HL-60/S4 (cell line): ENCODE results near the gene IL4I1.

Source experiments
- in situ Hi-C: fragments of 300-500 bp; cut with MboI; formaldehyde crosslinking; loops from 2 replicates; pipeline ENCODE4 v1.14.3; 2022; ENCODE audit warnings: low sequenced_read_pairs

The IL4I1 gene

DNA sequence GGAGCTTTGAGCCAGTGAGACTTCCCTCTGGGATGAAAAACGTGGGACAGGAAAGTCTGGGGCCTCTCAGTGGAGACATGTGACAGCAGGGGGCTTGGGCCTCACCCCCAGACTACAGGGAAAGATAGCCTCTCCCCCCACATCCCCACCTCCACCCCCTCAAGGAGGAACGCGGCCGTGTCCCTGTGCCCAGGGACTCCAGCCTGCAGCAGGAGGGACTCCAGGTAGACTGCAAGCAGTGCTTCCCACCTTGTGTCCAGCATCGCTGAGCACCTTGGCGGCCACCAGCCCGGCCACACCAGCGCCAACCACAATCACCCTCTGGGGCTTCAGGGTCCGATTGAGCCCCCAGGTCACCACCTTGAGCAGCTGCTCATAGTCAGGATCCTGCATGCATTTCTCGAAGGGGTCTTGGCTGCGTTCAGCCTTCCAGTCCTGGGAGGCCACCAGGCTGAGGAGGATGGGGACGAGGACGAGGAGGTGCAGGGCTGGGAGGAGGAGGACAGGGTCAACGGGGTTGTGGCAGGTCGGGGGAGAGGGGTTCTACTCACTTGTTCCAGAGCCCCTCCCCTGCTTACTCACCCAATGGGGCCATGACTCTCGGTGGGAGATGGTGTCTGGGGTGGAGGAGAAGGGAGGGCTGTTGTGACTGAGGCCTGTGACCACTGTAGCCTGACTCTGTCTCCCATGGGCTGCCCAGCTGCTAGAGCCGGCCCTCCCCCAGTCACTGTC, 955 bp downstream of the IL4I1 start:
- in situ Hi-C loops: no loop called here

DNA sequence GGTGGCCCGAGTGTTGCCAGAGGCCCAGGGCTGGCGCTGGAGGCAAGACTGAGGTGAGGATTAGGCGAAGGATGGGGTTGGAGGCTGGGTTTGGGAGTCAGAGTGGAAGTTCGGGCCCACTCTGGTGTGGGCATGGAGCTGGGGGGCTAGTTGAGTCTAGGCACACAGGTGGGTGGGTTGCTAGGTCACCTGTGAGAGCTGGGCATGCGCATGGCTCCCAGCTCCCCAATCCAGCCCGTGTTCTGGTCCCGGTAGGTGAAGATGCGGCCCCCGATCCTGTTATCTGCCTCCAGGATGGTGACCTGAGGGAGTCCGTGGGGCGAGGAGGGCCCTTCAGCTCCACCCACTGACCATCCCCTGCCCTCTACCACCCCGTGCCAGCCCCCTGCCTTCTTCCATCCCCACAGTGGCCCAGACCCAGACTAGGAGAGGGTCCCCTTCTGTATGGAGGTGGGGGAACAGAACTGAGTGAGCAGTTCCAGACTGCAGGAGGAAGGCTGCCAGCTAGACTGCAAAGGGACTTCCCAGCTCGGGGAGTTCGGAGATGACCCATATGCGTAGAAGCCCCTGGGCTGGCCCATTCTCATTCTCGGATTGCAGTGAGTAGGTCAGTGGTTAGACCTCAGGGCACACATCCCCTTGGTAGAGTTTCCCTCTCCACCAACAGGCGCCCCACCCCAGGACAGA, 1.7 kb downstream of the IL4I1 start:
- in situ Hi-C loops: no loop called here

DNA sequence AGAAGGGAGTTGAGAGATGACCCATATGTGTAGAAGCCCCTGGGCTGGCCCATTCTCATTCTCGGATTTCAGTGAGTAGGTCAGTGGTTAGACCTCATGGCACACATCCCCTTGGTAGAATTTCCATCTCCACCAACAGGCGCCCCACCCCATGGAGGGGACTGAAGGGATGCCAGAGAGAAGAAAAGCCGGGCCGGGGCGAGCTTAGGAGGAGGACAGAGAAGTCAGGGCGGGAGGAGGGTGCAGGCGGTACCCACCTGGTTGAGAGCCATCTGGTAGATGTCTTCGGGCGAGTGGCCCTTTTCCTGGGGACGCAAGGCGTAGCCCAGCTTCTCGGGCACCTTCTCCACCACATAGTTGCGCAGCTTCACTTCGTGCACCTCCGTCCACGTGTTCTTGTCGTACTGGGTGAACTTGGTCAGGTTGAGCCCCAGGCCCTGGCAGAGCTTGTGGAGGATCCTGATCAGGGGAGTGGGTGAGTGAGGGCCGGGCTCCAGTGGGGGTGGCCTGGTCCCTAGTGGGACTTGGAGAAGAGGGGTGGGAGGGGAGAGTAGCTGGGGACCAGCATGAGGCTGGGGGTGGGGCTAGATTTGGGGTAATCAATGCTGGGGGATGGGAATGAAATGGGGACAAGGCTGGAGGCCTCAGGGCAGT, 2.5 kb downstream of the IL4I1 start:
- in situ Hi-C loops: no loop called here

DNA sequence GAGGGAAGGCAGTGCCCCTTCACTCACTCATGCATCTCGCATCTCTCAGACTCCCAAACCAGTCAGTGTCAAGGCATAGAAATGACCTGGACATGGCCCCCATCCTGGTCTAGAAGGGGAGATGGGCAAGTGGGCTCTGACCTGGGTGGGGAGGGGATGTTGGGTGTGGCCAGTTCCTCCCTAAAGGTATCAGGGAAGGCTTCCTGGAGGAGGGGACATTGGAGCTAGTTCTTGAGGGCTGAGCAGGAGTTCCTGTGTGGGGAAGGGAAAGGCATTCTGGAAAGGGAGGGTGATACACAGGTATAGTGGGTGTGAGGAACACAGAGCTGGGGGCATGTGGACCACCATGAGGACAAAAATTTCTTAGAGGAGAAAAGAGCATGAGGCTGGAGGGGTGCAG, 4.0 kb downstream of the IL4I1 start:
- in situ Hi-C loops: no loop called here

DNA sequence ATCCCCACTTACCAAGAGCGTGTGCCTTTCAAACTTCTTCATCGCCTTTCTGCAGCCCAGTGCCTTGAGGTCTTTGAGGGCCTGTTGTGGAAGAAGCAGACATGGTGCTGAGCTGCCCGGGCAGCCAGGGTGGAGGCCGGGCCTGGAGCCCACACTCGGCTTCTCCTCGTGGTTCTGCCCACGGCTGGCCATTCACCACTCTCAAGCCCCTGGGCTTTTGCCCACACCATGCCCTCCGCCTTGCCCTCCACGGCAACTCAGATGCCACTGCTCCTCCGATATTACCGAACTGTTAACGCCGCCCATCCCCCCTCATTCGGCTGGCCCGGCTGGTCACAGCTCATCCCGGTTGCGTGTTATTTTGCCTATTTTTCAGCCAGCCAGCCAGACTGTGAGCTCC, 5.3 kb downstream of the IL4I1 start:
- in situ Hi-C loops: no loop called here

DNA sequence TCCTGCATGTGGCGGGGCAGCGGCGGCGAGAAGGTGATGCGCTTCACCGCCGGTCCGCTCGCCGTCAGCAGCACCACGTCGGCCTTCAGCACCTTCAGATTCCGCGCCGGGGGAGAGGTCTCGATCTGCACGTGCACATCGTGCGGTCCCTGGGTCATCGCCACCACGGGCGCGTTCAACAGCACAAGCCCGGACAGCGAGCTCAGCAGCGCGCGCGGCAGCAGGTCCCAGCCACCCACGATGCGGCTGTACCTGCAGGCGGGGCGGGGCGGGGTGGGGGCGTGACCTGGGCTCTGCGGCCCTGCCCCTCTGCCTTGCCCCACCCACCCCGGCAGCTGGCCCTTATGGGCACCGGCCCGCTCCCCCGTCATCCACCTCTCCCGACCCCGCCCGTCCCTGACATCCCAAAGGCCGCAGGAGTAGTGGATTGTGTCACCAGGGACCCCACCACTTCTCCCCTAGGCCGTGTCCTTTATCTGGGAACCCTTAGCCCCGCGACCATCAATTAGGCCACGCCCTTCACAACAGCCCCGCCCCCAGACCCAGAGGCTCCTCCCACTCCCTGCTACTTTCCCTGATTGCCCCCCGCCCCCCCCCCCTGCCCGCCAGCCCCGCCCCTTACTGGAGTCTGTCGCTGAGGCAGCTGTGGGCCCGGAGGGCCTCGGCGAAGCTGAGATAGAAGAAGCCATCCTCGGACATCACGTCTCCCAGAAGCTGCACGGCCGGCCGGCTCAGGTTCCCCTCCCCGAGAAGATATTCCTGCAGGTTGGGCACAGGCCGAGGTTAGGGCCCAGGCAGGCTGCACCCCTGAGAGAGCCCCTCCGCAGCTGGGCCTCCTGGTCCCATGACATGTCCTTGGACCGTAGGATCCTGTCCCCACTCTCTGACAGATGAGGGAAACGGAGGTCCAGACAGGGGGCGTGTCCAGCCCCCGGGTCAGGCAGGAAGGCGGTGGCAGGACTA, 6.1 kb downstream of the IL4I1 start:
- in situ Hi-C loops: no loop called here

DNA sequence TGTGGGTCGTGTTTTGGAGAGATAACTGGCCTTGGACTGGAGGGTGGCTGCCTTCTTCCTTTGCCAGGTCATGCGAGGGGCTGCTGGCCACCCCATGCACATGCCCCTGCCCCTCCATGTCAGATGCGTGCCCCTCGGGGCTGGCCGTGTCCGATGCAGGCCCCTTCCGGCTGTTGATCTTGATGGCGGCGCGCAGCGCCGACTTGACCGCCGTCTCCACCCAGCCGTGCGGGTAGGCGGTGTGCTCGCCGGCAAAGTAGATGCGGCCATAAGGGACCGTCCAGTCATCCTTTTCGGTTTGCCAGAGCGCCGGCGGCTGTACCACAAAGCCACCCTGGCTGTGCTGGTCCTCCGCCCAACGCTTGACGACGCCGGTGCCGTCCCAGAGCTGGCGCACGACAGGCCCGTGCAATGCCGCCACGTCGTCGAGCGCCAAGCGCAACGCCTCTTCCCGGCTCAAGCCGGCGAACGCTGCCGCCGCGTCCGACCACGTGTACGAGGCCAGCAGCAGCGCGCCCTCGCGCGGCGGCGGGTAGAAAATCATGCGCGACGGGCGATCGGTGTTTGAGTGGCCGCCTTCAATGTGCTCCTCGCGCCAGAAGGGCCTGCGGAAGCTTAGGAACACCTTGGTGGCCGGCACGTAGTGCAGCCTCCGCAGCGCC, 6.9 kb downstream of the IL4I1 start:
- in situ Hi-C loops: no loop called here

DNA sequence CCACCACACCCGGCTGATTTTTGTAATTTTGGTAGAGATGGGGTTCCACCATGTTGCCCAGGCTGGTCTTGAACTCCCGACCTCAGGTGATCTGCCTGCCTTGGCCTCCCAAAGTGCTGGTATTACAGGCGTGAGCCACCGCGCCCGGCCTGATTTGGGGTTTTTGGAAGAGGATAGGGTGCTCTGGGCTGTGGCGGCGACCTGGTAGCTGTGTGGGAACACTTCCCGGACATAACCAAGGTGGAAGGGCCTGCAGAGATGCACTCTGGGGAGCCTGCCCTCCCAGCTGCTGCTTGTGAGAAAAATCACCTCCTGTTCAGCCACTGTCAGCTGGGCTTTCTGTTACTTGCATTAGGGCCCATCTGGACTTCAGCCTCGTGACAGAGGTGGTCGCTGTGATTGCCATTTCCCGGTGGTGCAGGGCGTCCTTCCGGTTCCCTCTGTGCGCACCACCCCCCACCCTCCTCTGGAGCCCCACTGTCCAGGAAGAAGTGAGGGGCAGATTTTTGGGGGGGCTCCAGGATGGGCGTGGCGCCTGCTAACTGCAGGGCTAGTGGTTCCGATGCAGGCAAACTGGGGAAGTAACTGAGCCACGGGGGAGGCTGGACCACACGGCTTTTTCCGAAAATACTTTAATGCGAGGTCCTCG, 7.5 kb downstream of the IL4I1 start:
- in situ Hi-C loops: no loop called here

DNA sequence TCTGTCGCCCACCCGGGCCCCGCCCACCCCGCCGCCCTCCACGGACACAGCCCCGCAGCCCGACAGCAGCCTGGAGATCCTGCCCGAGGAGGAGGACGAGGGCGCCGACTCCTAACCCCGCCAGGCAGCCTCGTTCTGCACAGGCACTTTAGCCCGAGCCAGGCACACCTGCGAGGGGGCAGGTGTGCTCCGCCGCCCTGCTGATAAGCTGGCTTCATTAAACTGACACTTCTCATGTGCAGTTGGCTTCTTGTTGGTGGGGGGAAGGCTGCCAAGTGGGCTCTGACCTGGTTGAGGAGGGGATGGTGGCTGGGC, 8.2 kb downstream of the IL4I1 start:
- in situ Hi-C loops: no loop called here

DNA sequence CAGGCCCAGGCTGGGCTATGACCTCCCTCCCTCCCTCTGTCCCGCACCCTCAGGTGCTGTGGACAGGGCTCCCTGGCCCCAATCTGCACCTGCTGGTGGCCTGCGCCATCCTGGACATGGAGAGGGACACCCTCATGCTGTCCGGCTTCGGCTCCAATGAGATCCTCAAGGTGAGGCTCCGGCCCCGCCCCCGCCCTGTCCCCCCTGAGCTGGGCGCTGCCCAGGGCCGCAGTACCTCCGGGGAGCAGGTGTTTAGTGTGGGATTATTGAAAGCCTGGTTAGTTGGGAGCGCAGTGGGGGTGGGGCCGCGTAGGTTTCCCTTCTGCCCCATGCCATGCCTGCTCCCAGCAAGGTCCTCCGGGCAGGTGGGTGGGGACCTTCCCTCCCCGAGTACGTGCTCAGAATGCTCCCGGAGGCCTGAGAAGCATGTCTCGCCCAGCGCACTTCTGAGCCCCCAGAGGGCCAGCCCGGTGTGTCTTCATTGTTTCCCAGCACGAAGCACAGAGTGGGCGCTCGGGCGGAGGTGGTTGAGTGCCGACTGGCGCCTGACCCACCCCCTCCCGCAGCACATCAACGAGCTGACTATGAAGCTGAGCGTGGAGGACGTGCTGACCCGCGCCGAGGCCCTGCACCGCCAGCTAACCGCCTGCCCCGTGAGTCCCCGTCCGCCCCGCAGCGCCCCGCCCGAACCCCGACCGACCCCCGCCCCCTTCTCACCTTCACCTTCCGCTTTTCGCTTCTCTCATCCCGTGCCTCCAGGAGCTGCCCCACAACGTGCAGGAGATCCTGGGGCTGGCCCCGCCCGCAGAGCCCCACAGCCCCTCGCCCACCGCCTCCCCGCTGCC, 8.8 kb downstream of the IL4I1 start:
- in situ Hi-C loops: no loop called here

DNA sequence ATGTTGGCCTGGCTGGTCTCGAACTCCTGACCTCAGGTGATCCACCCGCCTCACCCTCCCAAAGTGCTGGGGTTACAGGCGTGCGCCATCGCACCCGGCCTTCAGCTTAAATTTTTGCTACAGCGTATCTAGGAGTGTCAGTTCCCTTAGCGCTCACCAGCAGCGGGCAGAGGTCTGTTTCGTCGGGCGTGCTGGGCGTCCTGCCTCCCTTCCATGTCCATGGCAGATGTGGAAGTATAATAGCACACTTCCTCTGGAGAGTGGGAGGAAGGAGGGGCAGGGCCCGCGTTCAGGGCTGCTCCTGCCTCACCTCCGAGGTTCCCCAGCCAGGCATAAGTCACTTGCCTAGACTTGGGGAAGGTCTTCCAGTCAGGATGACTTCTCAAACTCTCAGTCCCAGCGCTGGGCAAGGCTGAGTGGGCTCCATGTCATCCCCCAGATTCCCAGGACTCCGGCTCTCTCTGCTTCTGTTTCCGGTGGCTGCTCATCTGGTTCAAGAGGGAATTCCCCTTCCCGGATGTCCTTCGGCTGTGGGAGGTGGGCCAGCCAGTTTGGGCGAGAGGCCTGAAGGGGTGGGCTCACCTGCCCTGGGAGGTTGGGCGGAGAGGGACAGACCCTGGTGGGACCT, 9.5 kb downstream of the IL4I1 start:
- in situ Hi-C loops: no loop called here

DNA sequence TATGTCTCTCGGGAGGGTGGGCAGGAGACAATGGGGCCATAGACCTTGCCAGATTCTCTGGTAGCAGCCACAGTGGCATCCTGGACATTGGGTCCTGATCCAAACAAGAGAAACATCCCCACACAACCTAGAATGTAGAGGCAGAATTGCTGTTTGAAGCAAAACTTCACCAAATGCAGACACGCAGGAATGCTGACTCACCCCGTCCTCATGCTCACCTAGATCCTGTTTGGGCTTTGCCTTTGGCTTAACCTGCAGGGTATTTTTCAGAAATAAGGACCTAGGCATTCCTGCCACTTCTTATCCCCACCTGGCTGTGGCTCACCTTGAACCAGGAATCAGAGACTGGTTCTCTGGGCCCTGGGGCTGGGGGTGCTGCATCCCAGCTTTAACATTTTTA, 11.9 kb downstream of the IL4I1 start:
- in situ Hi-C loops: no loop called here

DNA sequence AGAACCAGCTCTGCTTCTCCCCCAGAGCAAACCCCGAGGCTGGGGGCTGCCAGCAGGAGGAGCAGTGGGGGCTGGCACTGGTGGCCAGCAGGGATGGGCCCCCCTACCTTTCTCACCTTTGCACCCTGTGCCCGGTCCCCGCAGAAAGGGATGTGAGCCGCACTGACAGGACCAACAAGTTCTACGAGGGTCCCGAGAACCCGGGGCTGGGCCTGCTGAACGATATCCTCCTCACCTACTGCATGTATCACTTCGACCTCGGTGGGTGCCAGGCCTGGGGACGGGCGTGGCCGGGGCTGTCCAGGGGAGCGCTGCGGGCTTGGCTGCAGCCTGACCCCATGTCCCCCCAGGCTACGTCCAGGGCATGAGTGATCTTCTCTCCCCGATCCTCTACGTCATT, 12.6 kb downstream of the IL4I1 start:
- in situ Hi-C loops: no loop called here

DNA sequence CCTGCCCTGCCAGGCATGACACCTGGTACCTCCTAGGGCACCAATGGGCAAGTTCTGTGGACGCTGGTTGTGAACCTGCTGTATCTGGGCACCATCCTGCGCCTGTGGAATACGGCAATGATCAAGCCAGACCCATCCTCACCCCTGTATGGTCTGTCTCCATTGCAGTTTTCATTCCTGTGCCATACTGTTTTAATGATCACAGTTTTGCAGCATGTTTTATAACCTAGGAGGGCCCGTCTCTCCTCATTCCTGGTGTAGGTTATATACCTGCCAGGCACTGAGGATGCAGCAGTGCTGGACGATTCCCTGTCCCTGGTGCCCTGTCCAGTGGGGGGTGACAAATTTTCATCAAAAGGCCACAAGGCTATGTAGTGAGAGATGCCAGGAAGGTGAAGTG, 13.6 kb downstream of the IL4I1 start:
- in situ Hi-C loops: no loop called here

DNA sequence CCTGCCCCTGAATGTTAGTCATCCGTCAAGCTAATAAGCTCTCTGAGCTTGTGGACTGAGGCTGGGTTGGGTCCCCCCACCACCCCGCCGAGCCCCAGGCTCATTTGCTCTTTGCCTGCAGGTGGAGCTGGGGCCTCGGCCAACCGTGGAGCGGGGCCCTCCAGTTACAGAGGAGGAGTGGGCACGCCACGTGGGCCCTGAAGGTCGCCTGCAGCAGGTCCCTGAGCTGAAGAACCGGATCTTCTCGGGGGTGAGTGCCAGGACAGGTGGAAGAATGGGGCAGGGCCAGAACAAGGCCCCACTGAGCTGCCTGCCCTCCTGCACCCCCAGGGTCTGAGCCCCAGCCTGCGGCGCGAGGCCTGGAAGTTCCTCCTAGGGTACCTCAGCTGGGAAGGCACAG, 14.0 kb downstream of the IL4I1 start:
- in situ Hi-C loops: no loop called here

DNA sequence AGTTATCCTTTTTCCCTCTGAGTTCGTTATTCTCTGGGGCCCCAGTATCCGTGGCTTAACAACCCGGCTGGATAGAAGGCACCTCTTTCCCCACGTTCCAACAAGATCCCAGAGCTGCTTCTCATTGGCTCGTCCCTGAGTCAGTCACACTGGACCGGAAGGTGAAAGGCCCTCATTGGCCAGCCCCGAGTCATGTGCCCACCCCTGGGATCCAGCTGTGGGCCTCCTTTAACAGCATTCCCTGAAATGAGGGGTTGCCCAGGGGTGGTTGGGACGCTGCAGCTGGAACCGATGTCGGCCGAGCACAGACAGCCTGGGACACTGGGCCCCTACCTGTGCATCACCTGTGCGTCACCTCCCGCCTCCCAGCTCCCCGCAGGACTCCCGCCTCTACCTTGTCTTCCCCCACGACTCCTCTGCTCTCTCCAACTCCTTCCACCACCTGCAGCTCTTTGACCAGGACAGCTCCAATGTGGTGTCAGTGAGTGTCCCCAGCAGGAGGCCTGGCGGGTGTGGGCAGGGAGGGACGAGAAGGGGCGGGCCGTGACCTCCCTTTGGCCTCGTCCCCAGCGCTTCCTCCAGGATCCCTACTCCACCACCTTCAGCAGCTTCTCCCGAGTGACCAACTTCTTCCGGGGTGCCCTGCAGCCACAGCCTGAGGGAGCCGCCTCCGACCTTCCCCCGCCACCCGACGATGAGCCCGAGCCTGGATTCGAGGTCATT, 14.9 kb downstream of the IL4I1 start:
- in situ Hi-C loops: no loop called here

DNA sequence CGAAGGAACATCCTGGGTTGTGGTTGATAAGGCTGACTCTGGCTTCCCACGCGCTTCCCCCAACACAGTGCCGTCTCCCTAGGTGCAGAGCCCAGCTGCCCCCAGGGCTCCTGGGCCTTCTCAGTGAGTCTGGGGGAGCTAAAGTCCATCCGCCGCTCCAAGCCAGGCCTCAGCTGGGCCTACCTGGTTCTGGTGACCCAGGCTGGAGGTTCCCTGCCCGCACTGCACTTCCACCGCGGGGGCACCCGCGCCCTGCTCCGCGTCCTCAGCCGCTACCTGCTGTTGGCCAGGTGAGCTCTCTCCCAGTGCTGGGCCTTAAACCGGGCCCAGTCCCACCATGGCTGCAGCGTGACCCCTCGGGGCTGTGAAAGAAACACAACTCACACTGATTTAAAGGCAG, 15.5 kb downstream of the IL4I1 start:
- in situ Hi-C loops: no loop called here

DNA sequence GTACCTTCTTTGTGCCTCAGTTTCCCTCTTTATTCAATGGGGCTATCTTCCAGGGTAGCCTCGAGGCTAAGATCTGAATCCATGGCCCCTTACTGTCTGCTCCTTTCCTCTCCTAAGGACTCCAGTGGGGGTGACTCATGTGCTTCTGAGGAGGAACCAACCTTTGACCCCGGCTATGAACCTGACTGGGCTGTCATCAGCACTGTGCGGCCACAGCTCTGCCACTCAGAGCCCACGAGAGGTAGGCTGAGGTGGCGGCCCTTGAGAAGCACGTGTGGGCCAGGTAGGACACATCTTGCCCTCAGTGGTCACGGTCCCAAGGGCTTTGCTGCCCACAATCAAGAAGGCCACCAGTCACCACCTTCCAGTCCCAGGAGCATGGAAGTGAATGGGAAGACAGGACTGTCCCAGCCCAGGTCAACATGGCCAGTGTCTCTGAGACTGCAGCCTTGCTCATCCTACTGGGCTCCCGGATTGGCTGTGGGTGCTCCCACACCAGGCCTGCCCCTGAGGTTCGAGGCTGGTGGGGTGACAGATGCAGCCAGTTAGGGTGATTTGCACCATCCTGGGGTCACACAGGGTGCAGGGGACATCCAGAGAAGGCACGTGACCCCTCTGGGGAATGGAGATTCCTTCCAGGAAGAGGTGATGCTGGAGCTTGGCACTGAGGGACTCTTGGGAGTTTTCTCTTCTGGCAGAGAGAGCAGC, 16.4 kb downstream of the IL4I1 start:
- in situ Hi-C loops: no loop called here
